PFSK-1 (cell line): ENCODE results near the gene NUP214.

ENCODE experiments used
- FOXP2 ChIP-seq: optimal IDR thresholded peaks from 2 replicates; pipeline ENCODE3; 2011; ENCODE audit warnings: borderline replicate concordance, control low read depth, inconsistent platforms; ENCODE audit not compliant: insufficient read depth; ENCODE audit errors: extremely low read length, extremely low read depth
- POLR2AphosphoS5 ChIP-seq: IDR thresholded peaks from 2 replicates; pipeline ENCODE4 v1.6.1; 2012; ENCODE audit warnings: low read depth, mild to moderate bottlenecking, control low read depth, low read length, moderate library complexity
- SIN3A ChIP-seq: IDR thresholded peaks from 2 replicates; pipeline ENCODE4 v1.6.1; 2012; ENCODE audit warnings: mild to moderate bottlenecking, low read length, moderate library complexity, borderline replicate concordance; ENCODE audit not compliant: insufficient read depth
- TAF1 ChIP-seq: IDR thresholded peaks from 2 replicates; pipeline ENCODE4 v1.6.1; 2012; ENCODE audit warnings: low read length, control low read depth, borderline replicate concordance; ENCODE audit not compliant: insufficient read depth
- TF ChIP-seq, protein P1 (sequence below), 2 experiments: IDR thresholded peaks; 2 replicates each; pipeline versions ENCODE4 v1.6.1 to v1.8.0; 2011 to 2012; ENCODE audit warnings: low read depth in 2 of 2, low read length in 2 of 2, control low read depth in 1 of 2, inconsistent platforms in 1 of 2, mild to moderate bottlenecking in 1 of 2, moderate library complexity in 1 of 2; ENCODE audit not compliant: insufficient read depth in 1 of 2

The NUP214 gene

DNA sequence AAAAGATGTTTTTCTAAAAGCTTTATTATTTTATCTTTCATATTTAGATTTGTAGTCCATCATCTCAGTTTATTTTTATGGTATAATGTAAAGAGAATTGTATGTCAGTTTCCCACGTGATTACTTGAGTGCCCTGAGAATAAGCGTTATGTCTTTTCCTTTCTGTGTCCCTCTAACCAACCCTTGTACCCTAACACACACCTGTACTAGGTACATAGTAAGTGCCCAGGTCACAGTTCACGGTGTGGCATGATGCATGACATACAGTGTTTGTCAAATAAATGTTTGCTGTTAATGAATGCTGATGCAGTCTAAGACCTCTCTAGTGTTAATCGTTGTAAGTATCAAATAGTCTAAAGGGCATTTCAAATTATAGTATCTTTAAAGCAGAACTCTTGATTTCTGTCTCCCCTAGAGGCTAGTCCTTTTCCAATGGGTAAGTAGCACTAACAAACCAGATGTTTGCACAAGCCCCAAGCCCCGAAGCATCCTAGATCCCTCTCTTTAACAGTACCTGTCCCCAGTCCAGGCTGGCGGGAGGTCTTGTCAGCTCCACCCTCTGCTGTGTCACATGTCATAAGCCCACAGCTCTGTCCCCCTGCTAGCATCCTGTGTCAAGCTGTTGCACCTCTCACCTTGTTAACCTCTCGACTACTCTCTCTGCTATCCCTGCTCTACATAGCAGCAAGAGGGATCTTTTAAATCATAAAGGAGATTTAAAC is 23.7 kb downstream of the NUP214 start:
- TF ChIP-seq SIN3A (no peak), TAF1 (no peak), FOXP2 (no peak), POLR2AphosphoS5 (no peak)
- TF ChIP-seq, protein P1, sequence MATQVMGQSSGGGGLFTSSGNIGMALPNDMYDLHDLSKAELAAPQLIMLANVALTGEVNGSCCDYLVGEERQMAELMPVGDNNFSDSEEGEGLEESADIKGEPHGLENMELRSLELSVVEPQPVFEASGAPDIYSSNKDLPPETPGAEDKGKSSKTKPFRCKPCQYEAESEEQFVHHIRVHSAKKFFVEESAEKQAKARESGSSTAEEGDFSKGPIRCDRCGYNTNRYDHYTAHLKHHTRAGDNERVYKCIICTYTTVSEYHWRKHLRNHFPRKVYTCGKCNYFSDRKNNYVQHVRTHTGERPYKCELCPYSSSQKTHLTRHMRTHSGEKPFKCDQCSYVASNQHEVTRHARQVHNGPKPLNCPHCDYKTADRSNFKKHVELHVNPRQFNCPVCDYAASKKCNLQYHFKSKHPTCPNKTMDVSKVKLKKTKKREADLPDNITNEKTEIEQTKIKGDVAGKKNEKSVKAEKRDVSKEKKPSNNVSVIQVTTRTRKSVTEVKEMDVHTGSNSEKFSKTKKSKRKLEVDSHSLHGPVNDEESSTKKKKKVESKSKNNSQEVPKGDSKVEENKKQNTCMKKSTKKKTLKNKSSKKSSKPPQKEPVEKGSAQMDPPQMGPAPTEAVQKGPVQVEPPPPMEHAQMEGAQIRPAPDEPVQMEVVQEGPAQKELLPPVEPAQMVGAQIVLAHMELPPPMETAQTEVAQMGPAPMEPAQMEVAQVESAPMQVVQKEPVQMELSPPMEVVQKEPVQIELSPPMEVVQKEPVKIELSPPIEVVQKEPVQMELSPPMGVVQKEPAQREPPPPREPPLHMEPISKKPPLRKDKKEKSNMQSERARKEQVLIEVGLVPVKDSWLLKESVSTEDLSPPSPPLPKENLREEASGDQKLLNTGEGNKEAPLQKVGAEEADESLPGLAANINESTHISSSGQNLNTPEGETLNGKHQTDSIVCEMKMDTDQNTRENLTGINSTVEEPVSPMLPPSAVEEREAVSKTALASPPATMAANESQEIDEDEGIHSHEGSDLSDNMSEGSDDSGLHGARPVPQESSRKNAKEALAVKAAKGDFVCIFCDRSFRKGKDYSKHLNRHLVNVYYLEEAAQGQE (IDR thresholded peaks at IDR 0.05; ENCODE audit: insufficient read depth in 1 of 2, low read depth in 2 of 2, low read length in 2 of 2), result no peak

DNA sequence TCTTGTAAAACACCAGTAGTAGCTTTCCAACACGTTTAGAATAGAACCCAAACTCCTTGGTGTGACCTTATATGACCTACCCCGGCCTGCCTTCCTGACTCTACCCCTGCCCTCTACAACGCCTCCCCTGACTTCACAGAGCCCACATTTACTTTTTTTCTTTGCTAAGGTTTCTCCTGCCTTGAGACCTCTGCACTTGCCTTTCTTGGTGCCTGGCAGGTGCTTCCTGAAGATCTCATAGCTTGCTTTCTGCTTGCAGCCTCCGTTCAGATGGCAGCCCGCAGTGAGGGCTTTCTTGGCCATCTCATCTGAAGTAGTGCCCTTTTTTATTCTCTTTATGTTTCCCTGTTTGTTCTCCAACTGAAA is 24.3 kb downstream of the NUP214 start:
- no peak for TF ChIP-seq SIN3A
- no peak for TF ChIP-seq TAF1
- TF ChIP-seq, protein P1 (IDR thresholded peaks at IDR 0.05; ENCODE audit: insufficient read depth in 1 of 2, low read depth in 2 of 2, low read length in 2 of 2), result no peak
- TF ChIP-seq POLR2AphosphoS5, result no peak
- no peak for TF ChIP-seq FOXP2

DNA sequence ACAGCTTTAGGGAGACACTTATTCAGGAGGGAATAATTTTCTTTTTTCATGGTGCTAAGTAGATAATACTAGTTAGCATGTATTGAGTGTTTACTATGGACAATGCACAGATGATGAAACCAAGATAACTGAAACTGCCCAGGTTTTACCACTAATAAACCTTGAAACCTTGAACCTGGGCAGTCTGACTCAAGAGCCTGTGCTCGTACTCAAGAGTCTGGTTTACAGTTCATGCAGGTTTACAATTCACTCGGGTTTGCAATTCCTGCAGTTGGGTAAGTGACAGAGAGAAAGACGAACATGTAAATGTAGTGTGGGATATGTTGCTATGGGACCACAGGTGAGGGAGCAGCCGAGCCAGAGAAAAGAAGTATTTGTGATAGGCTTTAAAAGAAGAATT is 28.2 kb downstream of the NUP214 start:
- TF ChIP-seq POLR2AphosphoS5, result no peak
- no peak for TF ChIP-seq SIN3A
- TF ChIP-seq FOXP2, result no peak
- TF ChIP-seq, protein P1 (IDR thresholded peaks at IDR 0.05; ENCODE audit: insufficient read depth in 1 of 2, low read depth in 2 of 2, low read length in 2 of 2), result no peak

DNA sequence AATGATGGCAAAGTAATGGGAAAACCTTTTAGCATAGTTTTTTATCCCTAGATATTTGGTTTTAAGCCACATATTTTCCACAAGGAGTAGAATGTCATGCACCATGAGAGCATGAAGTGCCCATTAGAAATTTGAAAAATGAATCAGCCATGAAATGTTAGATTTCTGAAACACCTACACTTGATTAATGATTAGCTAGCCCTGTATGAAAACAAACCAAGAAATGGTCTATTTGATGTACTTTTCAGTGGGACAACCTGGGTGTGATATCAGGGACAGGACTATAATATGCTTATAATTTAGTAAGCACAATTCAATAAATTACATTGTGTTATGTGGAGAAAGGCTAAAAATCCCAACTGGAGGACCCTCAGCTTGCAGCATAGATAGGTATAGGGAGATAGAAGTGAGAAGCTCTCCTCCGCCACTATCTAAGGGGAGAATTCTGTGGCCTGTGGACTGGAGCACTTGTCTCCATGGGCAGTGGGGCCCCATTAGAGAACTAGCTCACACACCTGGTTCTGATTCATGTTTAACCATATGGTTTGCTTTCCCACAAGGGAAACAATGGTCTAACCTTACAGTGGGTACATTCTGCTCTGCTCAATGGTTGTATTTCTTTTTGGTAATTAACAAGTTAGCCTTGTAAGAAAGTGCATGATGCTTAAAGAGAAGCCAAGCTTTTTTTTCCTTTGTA is 35.2 kb downstream of the NUP214 start:
- TF ChIP-seq FOXP2, result no peak

DNA sequence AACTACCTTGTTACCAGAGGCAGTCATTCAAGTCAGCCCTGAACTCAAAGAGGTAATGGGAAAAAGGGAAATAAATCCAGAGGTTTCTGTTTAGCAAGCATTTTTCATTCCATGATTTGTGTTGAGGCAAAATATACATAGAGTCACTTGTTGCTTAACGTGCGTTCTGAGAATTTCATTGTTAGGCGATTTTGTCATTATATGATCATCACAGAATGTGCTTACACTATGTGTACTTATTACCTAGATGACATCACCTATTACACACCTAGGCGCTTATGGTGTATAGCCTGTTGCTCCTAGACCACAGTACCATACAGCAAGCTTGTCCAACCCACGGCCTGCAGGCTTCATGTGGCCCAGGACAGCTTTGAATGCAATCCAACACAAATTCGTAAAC is 36.2 kb downstream of the NUP214 start:
- TF ChIP-seq, protein P1 (IDR thresholded peaks at IDR 0.05; ENCODE audit: insufficient read depth in 1 of 2, low read depth in 2 of 2, low read length in 2 of 2), result no peak
- TF ChIP-seq SIN3A, result no peak
- TF ChIP-seq TAF1, result no peak
- no peak for TF ChIP-seq FOXP2
